VCaP (cell line): ENCODE measurements around the gene ENPP1.

Experiments used
- H3K27ac ChIP-seq: fragments of 450-650 bp; 2 replicates; pipeline ENCODE4 v1.5.1; 2017
- TF ChIP-seq, protein P1 (sequence below): fragments of 450-650 bp; conservative IDR thresholded peaks from 2 replicates; pipeline ENCODE4 v1.5.1; 2017; ENCODE audit warnings: mild to moderate bottlenecking, moderate library complexity

Gene ENPP1

DNA sequence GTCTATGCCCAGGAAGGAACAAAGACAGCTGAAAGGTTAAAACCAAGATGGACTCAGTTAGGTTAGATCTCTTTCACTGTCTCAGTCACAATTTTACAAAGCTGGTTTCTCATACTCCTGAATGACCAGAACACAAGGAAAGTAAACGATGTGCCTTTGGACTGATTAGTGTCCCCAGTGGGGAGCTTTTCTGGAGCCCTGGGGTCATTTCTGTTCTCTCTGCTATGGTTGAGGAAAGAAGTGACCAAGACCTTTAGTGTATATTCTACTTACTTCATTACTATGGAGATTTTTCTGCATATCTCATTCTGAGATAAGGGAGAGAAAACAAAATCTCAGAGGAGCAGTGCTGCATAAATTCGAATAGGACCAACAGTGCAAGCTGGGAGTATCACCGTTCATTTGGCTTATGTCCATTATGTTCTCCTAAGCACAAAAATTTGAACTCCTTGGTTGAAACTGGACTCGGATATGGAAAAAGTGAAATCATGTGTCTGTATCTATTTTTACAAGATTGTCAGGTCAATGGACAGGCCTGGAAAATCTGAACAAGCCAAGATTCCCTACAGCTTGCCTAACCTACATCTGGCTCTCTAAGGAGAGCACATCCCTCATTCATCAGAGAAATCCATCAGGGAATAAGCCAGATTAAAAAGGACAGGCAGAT lies 34.4 kb upstream of the ENPP1 start:
- TF ChIP-seq, protein P1, sequence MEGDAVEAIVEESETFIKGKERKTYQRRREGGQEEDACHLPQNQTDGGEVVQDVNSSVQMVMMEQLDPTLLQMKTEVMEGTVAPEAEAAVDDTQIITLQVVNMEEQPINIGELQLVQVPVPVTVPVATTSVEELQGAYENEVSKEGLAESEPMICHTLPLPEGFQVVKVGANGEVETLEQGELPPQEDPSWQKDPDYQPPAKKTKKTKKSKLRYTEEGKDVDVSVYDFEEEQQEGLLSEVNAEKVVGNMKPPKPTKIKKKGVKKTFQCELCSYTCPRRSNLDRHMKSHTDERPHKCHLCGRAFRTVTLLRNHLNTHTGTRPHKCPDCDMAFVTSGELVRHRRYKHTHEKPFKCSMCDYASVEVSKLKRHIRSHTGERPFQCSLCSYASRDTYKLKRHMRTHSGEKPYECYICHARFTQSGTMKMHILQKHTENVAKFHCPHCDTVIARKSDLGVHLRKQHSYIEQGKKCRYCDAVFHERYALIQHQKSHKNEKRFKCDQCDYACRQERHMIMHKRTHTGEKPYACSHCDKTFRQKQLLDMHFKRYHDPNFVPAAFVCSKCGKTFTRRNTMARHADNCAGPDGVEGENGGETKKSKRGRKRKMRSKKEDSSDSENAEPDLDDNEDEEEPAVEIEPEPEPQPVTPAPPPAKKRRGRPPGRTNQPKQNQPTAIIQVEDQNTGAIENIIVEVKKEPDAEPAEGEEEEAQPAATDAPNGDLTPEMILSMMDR: no peak

GRCh38 chr6:131775886-131776285 lies 31.9 kb upstream of the ENPP1 start:
- H3K27ac ChIP-seq: no peak overlapping the region
- TF ChIP-seq, protein P1: no peak

More for the DNA sequence above, 34.4 kb upstream of the ENPP1 start:
- H3K27ac ChIP-seq: no peak overlapping the region

DNA sequence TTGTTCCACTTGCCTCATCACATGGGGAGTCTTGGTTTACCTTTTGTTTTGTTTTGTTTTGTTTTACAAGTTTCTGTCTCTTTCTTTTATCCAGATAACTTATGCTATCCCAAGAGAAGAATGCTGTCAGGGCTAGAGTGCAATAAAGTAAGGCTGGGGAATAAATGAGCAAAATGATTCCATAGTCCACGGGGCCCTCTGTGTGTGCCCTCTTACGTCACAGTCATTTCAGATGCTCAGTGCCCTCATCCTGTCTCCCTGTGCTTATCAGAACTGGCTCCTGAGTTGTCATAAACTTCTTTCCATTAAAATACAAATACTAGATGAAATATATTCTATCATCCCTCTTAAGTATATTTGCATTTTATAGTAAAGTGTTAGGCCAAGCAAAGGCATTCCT lies 30.8 kb upstream of the ENPP1 start:
- TF ChIP-seq, protein P1: no peak
- H3K27ac ChIP-seq: no peak overlapping the region

DNA sequence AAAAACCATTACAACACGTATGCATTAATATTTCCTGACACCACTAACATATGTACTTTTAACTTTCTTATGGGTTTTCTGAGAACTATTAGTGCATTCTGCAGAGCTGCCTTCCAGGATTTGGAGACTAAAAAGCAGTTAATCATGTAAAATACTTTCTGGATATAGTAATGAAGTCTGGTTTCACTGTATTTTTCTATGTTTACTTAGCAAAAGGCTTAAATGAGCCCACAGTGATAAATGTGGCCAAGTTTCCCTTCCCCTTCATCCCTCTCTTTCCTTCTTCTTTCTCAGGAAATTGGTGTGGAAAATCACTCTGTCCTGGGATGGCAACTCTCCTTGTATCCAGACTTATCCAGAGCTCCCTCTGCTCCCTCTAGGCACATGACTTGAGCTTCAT lies 29.7 kb upstream of the ENPP1 start:
- no peak overlapping the region for H3K27ac ChIP-seq
- TF ChIP-seq, protein P1: no peak

- TF ChIP-seq, protein P1: no peak
- no peak overlapping the region for H3K27ac ChIP-seq
These were observed 28.5 kb upstream of the ENPP1 start for GRCh38 chr6:131779304-131779703.

DNA sequence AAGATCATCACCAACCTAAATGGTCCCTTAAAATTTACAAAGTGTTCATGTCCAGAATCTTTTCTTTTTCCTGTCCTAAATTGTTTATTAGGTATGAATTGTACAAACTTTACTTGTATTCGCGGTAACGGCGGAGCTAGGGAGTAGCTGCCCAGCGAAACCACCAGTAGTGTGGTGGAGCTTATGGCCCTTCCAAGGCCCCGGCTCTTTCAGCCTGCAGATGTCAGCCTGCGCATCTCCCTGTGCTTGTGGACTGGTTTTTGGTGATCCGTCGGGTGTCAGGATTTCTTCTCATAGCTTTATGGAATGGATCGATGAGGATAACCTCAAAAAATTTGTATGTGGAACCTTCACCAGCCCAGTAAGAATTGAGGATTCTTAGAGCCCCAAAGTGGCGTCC lies 27.2 kb upstream of the ENPP1 start:
- TF ChIP-seq, protein P1: no peak
- H3K27ac ChIP-seq: no peak overlapping the region

DNA sequence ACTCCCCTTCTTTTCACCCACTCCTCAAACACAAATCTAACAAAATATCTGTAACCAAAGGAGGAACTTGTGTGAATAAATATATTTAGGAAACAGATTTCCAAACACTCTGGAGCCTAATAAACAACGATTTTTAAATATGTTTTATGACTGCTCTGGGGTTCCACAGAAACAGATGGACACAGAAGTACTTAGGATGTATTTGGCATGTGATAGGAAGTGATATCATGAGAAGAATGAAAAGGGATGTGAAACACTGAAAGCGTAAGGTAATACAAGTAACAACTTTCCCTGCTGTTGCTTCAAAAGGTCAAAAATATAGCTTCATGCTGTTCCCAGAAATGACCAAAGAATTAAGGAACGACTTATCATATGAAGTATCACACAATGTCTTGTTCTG lies 26.1 kb upstream of the ENPP1 start:
- TF ChIP-seq, protein P1: no peak
- H3K27ac ChIP-seq: no peak overlapping the region
